ACC112 (cell line): ENCODE results near the gene EDC3.
"Not testable (repeated sequence)": the region's sequence is repeated elsewhere in the genome, so short reads cannot be mapped to it uniquely, and the experiment has no call there.

Experiments used
- H2AFZ ChIP-seq: fragments of 200-600 bp; sonication (generic); one replicate; pipeline ENCODE4 v1.6.0; 2017; ENCODE audit warnings: antibody characterized with exemption, low read length; ENCODE audit not compliant: unreplicated experiment
- H3K27ac ChIP-seq: fragments of 200-600 bp; sonication (generic); 2 replicates; pipeline ENCODE4 v1.5.1; 2014; ENCODE audit warnings: low read depth, mild to moderate bottlenecking, antibody characterized with exemption, low read length, moderate library complexity
- H3K27me3 ChIP-seq: fragments of 200-600 bp; sonication (generic); 2 replicates; pipeline ENCODE4 v1.6.1; 2014; ENCODE audit warnings: mild to moderate bottlenecking, antibody characterized with exemption, low read length, moderate library complexity, mixed read lengths; ENCODE audit not compliant: insufficient read depth
- H3K36me3 ChIP-seq: fragments of 200-600 bp; sonication (generic); 2 replicates; pipeline ENCODE4 v1.6.1; 2016; ENCODE audit warnings: mild to moderate bottlenecking, antibody characterized with exemption, low read length, moderate library complexity, mixed read lengths; ENCODE audit not compliant: insufficient read depth
- H3K4me1 ChIP-seq: fragments of 200-600 bp; sonication (generic); one replicate; pipeline ENCODE4 v1.6.1; 2016; ENCODE audit warnings: low read length, mixed read lengths; ENCODE audit not compliant: insufficient read depth, unreplicated experiment, control insufficient read depth
- H3K4me3 ChIP-seq: fragments of 200-600 bp; sonication (generic); 2 replicates; pipeline ENCODE4 v1.5.1; 2014; ENCODE audit warnings: mild to moderate bottlenecking, low read depth, low read length
- H3K79me2 ChIP-seq: fragments of 200-600 bp; sonication (generic); one replicate; pipeline ENCODE4 v1.6.0; 2016; ENCODE audit warnings: low read length; ENCODE audit not compliant: control insufficient read depth, unreplicated experiment, insufficient read depth

The EDC3 gene

DNA sequence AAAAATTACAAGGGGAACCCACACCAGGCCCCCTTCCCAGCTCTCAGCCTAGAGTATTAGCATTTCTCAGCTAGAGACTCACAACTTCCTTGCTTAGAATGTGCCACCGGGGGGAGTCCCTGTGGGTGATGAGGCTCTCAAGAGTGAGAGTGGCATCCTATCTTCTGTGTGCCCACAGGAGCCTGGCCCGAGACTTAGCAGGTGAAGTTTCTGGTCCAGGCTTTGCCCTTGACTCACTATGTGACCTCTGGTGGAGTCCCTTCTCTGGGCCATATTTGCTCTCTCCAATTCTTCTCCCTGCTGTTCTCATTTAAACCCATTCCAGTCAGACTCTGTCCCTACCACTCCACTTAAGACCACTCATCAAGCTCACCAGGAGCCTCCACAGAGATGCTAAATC is 62.0 kb downstream of the EDC3 start:
- no peaks in the 10 kb centered on the region for H3K27me3 ChIP-seq
- H2AFZ ChIP-seq = no peak overlapping the region
- no peak overlapping the region for H3K27ac ChIP-seq
- no peak overlapping the region for H3K4me3 ChIP-seq
- no peaks in the 10 kb centered on the region for H3K4me1 ChIP-seq
- no peaks in the 10 kb centered on the region for H3K36me3 ChIP-seq
- no peaks in the 10 kb centered on the region for H3K79me2 ChIP-seq

DNA sequence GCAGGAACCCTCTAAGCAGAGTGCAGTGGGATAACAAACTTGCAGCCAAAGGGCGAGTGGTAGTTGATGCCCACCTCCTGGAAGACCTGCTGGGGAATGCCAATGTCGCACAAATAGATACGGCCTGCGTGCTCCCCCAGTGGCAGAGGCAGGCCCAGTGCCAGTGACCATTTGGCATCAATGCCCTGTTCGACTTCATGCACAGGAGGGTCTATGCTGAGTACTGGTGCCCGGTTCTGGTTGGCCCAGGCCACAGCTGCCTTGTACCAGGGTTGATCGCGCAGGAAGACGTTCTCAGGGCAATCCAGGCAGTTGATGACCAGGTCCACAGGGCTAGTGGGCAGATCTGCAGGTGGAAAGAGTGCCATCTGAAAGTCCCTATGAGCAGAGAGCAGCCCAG is 63.2 kb downstream of the EDC3 start:
- Histone ChIP-seq H3K36me3 (no peaks in the 10 kb centered on the region), H2AFZ (no peak overlapping the region)

DNA sequence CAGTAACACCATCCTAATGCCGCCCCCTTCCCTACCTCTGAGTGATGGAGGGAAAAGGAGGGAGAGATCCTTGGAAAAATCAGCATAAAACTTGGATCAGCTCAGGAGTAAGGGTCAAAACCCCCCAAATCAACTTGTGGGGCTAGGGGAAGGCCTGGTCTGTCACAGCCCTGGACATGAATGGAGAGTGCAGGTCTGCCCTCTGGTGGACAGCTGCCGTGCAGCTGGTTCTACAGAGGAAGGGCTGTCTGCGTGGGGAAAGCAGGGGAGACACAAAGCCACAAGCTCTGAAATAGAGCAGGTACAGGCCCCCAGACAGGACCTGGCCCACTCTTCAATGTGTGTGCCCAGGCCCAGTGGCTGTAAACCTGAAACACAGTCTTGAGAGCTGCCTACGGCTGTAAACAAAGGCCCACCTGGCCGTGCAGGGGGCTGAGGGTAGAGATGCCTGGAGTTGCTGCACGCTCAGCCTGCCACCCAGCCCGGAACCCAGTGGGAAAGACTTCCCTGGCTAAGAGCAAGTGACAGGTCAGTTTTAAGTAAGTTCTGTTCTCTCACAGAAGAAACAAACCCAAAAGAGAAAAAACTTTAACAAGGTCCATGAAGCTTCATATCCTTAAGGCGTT is 63.8 kb downstream of the EDC3 start:
- no peak overlapping the region for H3K4me3 ChIP-seq
- H2AFZ ChIP-seq = no peak overlapping the region
- H3K4me1 ChIP-seq = no peaks in the 10 kb centered on the region
- no peaks in the 10 kb centered on the region for H3K79me2 ChIP-seq
- no peaks in the 10 kb centered on the region for H3K27me3 ChIP-seq
- H3K36me3 ChIP-seq = no peaks in the 10 kb centered on the region
- no peak overlapping the region for H3K27ac ChIP-seq

More for the DNA sequence above, 63.2 kb downstream of the EDC3 start:
- Histone ChIP-seq H3K79me2 (no peaks in the 10 kb centered on the region), H3K27me3 (no peaks in the 10 kb centered on the region), H3K4me3 (no peak overlapping the region), H3K4me1 (no peaks in the 10 kb centered on the region), H3K27ac (no peak overlapping the region)

DNA sequence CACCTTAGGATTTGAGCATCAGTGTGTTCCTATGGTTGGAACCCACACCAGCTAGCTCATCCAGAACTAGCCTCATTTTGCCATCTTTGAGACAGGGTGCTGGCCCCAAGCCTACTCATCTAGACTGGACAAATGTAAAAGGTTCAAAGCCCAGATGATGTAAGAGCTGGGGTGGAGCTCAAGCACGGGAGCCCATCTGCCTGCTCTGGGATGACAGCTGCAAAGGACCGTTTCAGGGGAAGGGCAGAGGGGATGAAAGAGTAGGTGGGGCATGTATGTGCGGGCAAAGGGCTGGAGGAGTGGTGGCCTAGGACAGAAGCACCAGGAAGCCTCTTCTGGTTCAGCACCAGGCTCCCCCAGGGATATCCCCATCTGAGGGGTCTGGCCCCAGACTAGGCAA is 64.4 kb downstream of the EDC3 start:
- H3K27ac ChIP-seq = no peak overlapping the region
- H3K4me1 ChIP-seq = no peaks in the 10 kb centered on the region
- no peak overlapping the region for H2AFZ ChIP-seq
- H3K79me2 ChIP-seq = no peaks in the 10 kb centered on the region
- H3K27me3 ChIP-seq = no peaks in the 10 kb centered on the region
- no peak overlapping the region for H3K4me3 ChIP-seq
- H3K36me3 ChIP-seq = no peaks in the 10 kb centered on the region

DNA sequence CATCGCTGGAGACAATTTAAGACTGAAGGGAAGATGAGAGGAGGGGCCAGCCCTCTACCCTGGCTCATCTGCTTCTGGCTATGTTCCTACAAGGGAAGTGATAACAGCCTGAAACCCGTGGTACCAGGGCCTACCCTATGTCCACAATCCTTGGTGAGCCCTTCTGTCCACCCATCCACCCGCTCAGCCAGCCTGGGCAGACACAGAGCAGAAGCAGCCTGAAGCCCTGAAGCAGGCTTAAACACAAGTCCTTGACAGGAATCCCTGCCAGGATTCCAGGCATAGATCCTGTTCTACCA is 64.8 kb downstream of the EDC3 start:
- Histone ChIP-seq H3K36me3 (no peaks in the 10 kb centered on the region), H3K27me3 (no peaks in the 10 kb centered on the region), H3K4me1 (no peaks in the 10 kb centered on the region), H3K4me3 (no peak overlapping the region), H3K27ac (no peak overlapping the region), H3K79me2 (no peaks in the 10 kb centered on the region), H2AFZ (no peak overlapping the region)

DNA sequence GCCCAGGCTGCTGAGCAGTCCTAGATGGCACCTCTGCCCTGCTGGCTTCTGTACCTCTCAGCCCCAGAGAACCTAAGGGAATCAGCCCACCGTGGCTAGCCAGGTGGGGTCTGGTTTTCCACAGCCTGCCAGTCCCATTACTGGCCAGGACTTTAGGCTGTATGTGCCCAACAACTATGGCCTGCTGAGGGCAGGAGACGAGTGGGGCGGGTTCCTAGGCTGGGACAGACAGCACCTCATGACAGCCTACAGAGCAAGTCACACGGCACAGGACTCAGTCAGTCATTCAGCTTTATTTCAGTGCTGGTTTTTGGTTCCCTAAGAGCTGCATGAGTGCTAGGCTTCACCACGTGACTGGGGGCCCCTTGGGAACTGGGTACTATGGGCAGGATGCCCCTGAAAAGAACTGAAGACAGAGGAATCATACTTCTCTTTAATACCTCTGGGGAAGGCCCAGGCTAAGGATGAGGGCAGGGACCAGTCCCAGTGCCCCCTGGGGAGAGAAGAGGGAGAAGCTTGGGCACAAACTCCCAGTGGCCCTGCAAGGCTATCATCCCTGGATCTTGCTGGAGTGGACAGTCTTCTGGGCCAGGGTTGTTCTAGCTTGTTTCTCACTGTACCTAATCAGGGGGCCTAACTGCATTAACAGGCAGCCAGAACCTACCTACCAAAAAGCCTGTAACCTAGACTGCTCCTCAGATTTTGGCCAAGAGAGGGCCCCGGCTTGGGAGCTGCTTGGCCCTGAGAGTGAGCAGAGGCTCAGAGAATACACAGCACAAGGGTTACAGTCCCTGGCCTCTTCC is 65.3 kb downstream of the EDC3 start:
- Histone ChIP-seq H3K27ac (no peak overlapping the region), H3K36me3 (no peaks in the 10 kb centered on the region), H3K79me2 (no peaks in the 10 kb centered on the region), H3K4me1 (no peaks in the 10 kb centered on the region), H3K4me3 (no peak overlapping the region), H3K27me3 (no peaks in the 10 kb centered on the region), H2AFZ (no peak overlapping the region)

DNA sequence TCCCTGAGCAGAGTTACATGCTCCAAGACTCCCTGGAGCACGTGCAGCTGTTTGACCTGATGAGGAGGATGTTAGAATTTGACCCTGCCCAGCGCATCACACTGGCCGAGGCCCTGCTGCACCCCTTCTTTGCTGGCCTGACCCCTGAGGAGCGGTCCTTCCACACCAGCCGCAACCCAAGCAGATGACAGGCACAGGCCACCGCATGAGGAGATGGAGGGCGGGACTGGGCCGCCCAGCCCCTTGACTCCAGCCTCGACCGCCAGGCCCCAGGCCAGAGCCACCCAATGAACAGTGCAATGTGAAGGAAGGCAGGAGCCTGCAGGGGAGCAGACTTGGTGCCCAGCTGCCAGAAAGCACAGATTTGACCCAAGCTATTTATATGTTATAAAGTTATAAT is 66.1 kb downstream of the EDC3 start:
- H3K4me3 ChIP-seq, H3K27ac ChIP-seq, H3K79me2 ChIP-seq, H3K27me3 ChIP-seq, H2AFZ ChIP-seq, H3K4me1 ChIP-seq, H3K36me3 ChIP-seq: not testable (repeated sequence)

DNA sequence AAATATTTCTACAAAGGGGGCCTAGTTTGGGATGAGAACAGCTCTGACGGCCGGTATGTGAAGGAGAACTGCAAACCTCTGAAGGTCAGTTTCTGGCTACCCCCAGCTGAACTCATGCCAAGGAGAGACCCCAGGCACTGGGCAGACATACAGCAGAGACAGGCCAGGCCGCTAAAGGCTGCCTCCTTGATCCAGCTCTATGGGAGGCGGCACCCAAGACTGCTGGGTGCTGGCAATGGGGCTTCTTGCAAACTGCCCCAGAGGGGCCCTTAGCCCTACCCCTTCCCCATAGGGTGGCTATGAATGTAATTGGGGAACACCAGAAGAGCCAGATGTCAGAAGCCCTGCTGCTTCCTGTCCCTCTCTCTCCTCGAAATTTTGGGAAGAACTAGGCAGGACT is 66.9 kb downstream of the EDC3 start:
- no peaks in the 10 kb centered on the region for H3K4me1 ChIP-seq
- H3K27me3 ChIP-seq = no peaks in the 10 kb centered on the region
- H3K27ac ChIP-seq = no peak overlapping the region
- H3K79me2 ChIP-seq = no peaks in the 10 kb centered on the region
- no peaks in the 10 kb centered on the region for H3K36me3 ChIP-seq
- no peak overlapping the region for H2AFZ ChIP-seq
- H3K4me3 ChIP-seq = no peak overlapping the region

DNA sequence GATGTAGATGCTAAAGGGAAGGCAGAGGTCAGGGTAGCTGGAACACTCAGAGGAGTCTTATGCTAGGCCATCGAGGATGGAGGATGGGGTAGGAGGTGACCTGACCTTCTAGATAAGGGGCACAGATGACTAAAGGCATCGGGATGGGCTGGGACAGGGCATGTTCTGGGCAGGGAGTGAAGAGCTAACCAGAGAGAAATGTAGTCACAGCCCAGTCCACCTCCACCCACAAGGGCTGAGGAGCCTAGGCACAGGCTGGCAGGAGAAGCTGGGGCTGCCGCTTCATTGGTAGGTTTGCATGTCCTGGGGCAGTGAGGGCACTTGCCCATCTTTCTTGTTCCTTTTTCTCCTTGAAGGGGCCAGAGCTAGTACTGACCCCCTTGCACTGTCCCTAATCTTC is 67.6 kb downstream of the EDC3 start:
- Histone ChIP-seq H3K36me3 (peaks cover 3% of the 10 kb centered on the region; the same call in 1 of the 2 replicates), H3K27ac (no peak overlapping the region), H3K4me3 (no peak overlapping the region), H3K4me1 (no peaks in the 10 kb centered on the region), H3K27me3 (no peaks in the 10 kb centered on the region), H2AFZ (no peak overlapping the region), H3K79me2 (no peaks in the 10 kb centered on the region)

DNA sequence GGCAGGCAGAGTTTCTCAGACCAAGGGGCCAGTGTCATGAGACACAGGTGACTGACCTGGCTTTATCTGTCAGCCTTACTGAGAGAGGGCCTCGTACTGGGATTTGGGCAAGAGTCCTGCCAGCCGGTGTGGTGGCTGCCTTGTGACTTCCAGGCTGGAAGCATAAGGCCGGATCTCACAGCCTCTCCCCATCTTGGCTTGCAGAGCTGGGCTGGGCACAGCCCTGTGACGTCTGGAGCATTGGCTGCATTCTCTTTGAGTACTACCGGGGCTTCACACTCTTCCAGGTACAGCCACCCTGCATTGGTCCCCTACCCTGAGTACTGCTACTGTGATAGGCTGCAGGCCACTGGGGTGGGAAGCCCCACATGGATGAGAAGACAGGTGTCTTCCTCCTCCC is 68.1 kb downstream of the EDC3 start:
- Histone ChIP-seq H3K4me3 (no peak overlapping the region), H3K27me3 (no peaks in the 10 kb centered on the region), H3K4me1 (no peaks in the 10 kb centered on the region), H2AFZ (no peak overlapping the region), H3K27ac (no peak overlapping the region), H3K79me2 (peaks cover under 1% of the 10 kb centered on the region), H3K36me3 (peaks cover 6% of the 10 kb centered on the region; the same call in 1 of the 2 replicates)
